PC-3 (cell line): ENCODE data around the gene OXCT1. TPM values are rescaled to one million over a fixed set of nuclear protein-coding genes. Genes with fewer than 3 reads are reported as not detected.
A peak's percentile ranks its signal among the peaks of the same experiment; 100 is the strongest.

Experiments
- ATAC-seq: fragments of 200-7000 bp; cut with Tn5 transposase; 2 replicates; pipeline ENCODE4 v1.9.1; 2020; ENCODE audit warnings: mild to moderate bottlenecking, moderate library complexity
- BruUV-seq: library from RNA; stranded (reverse); fragments of 400-500 nt; replicated peaks from 2 replicates; lab custom pipeline; 2021; lab: Mats Ljungman, UMichigan
- CTCF ChIA-PET: fragments of 300-600 bp; sonication (Branson Sonifier 250); formaldehyde crosslinking; loops from one replicate; lab custom pipeline; 2022; ENCODE audit warnings: antibody characterized with exemption; lab: Charles Lee
- POLR2A ChIA-PET: fragments of 300-600 bp; sonication (Branson Sonifier 250); formaldehyde crosslinking; loops from one replicate; lab custom pipeline; 2022; ENCODE audit warnings: antibody characterized with exemption; ENCODE audit not compliant: unreplicated experiment; lab: Charles Lee
- DNase-seq: peaks from one replicate; pipeline ENCODE4 v3.0.0-alpha.2; 2015
- H2AFZ ChIP-seq: fragments of 300-600 bp; sonication (generic); 2 replicates; pipeline ENCODE4 v1.6.0; 2016; ENCODE audit warnings: antibody characterized with exemption, low read length
- H3F3A ChIP-seq: fragments of 300-600 bp; sonication (generic); one replicate; pipeline ENCODE4 v1.6.0; 2017; ENCODE audit warnings: antibody characterized with exemption, low read length, control low read depth, mild to moderate bottlenecking; ENCODE audit not compliant: unreplicated experiment
- H3K27ac ChIP-seq: fragments of 300-600 bp; sonication (generic); 2 replicates; pipeline ENCODE4 v1.5.1; 2016; ENCODE audit warnings: mild to moderate bottlenecking, low read length
- H3K27me3 ChIP-seq: fragments of 300-600 bp; sonication (generic); 2 replicates; pipeline ENCODE4 v1.6.1; 2016; ENCODE audit warnings: low read length, mixed read lengths
- H3K36me3 ChIP-seq: fragments of 300-600 bp; sonication (generic); 2 replicates; pipeline ENCODE4 v1.6.1; 2016; ENCODE audit warnings: low read depth, mixed run types, low read length, mixed read lengths
- H3K4me1 ChIP-seq: fragments of 300-600 bp; sonication (generic); 2 replicates; pipeline ENCODE4 v1.5.1; 2016; ENCODE audit warnings: low read length; ENCODE audit not compliant: insufficient read depth
- H3K4me2 ChIP-seq: fragments of 300-600 bp; sonication (generic); 2 replicates; pipeline ENCODE4 v1.6.0; 2016; ENCODE audit warnings: low read length
- H3K4me3 ChIP-seq: fragments of 300-600 bp; sonication (generic); 2 replicates; pipeline ENCODE4 v1.5.1; 2016; ENCODE audit warnings: mild to moderate bottlenecking, low read length, mixed read lengths
- H3K79me2 ChIP-seq: fragments of 300-600 bp; sonication (generic); 2 replicates; pipeline ENCODE4 v1.6.1; 2017; ENCODE audit warnings: low read length, mixed read lengths
- H3K9ac ChIP-seq: fragments of 300-600 bp; sonication (generic); 2 replicates; pipeline ENCODE4 v1.6.0; 2016; ENCODE audit warnings: mild to moderate bottlenecking, low read length
- H3K9me2 ChIP-seq: fragments of 300-600 bp; sonication (generic); replicated peaks from 2 replicates; pipeline ENCODE4 v1.6.1; 2016; ENCODE audit warnings: mixed run types, low read length, mixed read lengths
- H3K9me3 ChIP-seq: fragments of 300-600 bp; sonication (generic); 2 replicates; pipeline ENCODE4 v1.6.1; 2016; ENCODE audit warnings: low read length, mixed read lengths
- H4K20me1 ChIP-seq: fragments of 300-600 bp; sonication (generic); 2 replicates; pipeline ENCODE4 v1.6.1; 2016; ENCODE audit warnings: low read length, mixed read lengths
- EZH2 ChIP-seq: fragments of 300-600 bp; sonication (generic); IDR thresholded peaks from one replicate; pipeline ENCODE4 v1.6.1; 2017; ENCODE audit warnings: antibody characterized with exemption, mild to moderate bottlenecking, low read length; ENCODE audit not compliant: unreplicated experiment
- EZH2phosphoT487 ChIP-seq: fragments of 300-600 bp; sonication (generic); IDR thresholded peaks from 2 replicates; pipeline ENCODE4 v1.6.1; 2018; ENCODE audit warnings: mild to moderate bottlenecking, antibody characterized with exemption, low read length, borderline replicate concordance
- intact Hi-C: fragments of 100-400 bp; cut with micrococcal nuclease; formaldehyde crosslinking; loops from 2 replicates; pipeline ENCODE4 v1.9.0; 2023
- total RNA-seq: library from RNA; depleted of rRNA; stranded (reverse); fragments of >200 nt; gene quantifications from 2 replicates; pipeline ENCODE4 v1.2.3, GENCODE V29; 2014
- TF ChIP-seq, protein P1 (sequence below): fragments of 300-600 bp; sonication (generic); conservative IDR thresholded peaks from 2 replicates; pipeline ENCODE4 v1.5.1; 2017; ENCODE audit warnings: antibody characterized with exemption, low read depth, mild to moderate bottlenecking, low read length

The OXCT1 gene
- total RNA-seq, 1 experiment from 2014 or later: 25.5 TPM

GRCh38 chr5:41883243-41883642 lies 13.0 kb upstream of the OXCT1 start:
- ChIA-PET CTCF (no interaction called here), POLR2A (interaction anchor here (0.6 kb wide), 1 partner anchor 26 kb away, joined by 3 read pairs; no protein-coding TSS in a partner anchor)
- no peak overlapping the region for H2AFZ ChIP-seq
- TF ChIP-seq EZH2 (no peak), EZH2phosphoT487 (no peak)
- TF ChIP-seq, protein P1, sequence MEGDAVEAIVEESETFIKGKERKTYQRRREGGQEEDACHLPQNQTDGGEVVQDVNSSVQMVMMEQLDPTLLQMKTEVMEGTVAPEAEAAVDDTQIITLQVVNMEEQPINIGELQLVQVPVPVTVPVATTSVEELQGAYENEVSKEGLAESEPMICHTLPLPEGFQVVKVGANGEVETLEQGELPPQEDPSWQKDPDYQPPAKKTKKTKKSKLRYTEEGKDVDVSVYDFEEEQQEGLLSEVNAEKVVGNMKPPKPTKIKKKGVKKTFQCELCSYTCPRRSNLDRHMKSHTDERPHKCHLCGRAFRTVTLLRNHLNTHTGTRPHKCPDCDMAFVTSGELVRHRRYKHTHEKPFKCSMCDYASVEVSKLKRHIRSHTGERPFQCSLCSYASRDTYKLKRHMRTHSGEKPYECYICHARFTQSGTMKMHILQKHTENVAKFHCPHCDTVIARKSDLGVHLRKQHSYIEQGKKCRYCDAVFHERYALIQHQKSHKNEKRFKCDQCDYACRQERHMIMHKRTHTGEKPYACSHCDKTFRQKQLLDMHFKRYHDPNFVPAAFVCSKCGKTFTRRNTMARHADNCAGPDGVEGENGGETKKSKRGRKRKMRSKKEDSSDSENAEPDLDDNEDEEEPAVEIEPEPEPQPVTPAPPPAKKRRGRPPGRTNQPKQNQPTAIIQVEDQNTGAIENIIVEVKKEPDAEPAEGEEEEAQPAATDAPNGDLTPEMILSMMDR: no peak
- H3K4me3 ChIP-seq: no peak overlapping the region
- 0 out of 2 replicates have a peak, but pooled peaks cover 5% of the 10 kb centered on the region for H3K36me3 ChIP-seq
- peak; percentile 9 for ATAC-seq
- H3K9me3 ChIP-seq: peaks cover 16% of the 10 kb centered on the region
- peak overlapping the region; percentile 55 for H3K4me2 ChIP-seq
- peaks cover 11% of the 10 kb centered on the region for H3F3A ChIP-seq
- H3K9me2 ChIP-seq: no peaks in the 10 kb centered on the region
- DNase-seq: no peak
- H3K4me1 ChIP-seq: peaks cover 28% of the 10 kb centered on the region
- intact Hi-C loops: no loop called here
- H3K27ac ChIP-seq: peak overlapping the region; percentile 63
- no peak overlapping the region for H3K9ac ChIP-seq
- no peaks in the 10 kb centered on the region for H3K79me2 ChIP-seq
- H3K27me3 ChIP-seq: no peaks in the 10 kb centered on the region
- BruUV-seq: no TSS peak
- H4K20me1 ChIP-seq: no peaks in the 10 kb centered on the region

DNA sequence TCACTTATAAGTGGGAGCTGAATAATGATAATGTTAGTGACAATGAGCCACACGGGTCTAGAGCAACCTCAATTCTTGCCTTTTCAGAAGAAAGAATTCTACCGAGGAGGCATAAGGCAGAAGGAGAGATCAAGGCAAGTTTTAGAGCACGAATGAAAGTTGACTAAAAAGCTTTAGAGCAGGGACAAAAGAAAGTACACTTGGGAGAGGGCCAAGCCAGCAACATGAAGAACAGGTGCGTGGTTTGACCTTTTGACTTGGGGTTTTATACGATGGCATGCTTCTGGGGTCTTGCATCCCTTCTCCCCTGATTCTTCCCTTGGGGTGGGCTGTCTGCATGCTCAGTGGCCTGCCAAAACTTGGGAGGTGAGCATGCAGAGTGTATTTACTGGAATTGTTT lies 12.5 kb upstream of the OXCT1 start:
- Histone ChIP-seq H3F3A (peaks cover 11% of the 10 kb centered on the region), H3K9ac (no peak overlapping the region), H4K20me1 (no peaks in the 10 kb centered on the region), H3K27ac (no peak overlapping the region), H3K4me3 (no peak overlapping the region), H3K4me2 (peak overlapping the region; percentile 55; the same call in 1 of the 2 replicates), H3K79me2 (no peaks in the 10 kb centered on the region), H3K27me3 (no peaks in the 10 kb centered on the region), H3K9me2 (no peaks in the 10 kb centered on the region), H3K4me1 (peaks cover 28% of the 10 kb centered on the region), H2AFZ (no peak overlapping the region), H3K36me3 (0 out of 2 replicates have a peak, but pooled peaks cover 5% of the 10 kb centered on the region), H3K9me3 (peaks cover 15% of the 10 kb centered on the region)
- POLR2A ChIA-PET: no interaction called here
- TF ChIP-seq EZH2 (no peak), EZH2phosphoT487 (no peak)
- TF ChIP-seq, protein P1: no peak
- BruUV-seq: no TSS peak
- no peak for DNase-seq
- CTCF ChIA-PET: no interaction called here
- no peak for ATAC-seq
- intact Hi-C loops: no loop called here

DNA sequence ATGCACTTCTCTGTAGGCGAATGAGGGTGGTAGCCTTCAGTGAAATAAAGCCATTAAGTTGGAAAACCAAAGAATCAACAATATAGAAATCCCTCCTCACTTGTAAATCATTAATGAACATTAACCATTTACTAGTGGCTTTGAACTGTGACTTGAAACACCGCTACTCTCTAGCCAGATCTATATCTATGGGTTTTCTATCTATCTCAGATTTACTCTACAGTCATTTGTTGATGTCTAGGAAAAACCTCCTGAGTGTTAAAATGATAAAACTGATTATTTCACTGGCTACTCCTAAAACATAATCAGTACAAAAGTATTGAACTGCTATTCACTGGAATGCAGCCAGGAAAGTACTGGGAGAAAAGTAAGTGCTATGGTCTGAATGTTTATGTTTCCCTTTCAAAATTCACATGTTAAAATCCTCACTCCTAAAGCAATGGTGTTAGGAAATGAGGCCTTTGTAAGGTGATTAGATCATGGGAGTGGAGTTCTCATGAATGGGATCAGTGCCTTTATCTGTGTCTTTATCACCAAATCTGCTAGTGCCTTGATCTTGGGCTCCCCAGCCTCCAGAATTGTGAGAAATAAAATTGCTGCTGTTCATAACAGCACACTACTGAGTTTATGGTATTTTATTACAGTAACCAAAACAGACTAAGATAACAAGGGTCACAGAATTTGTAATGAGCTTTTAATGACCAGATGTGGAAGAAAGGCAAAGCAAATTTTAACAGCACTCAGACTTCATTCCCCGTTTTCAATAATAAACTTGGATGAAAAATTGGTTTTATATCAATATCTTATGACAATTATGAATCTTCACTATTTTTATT lies 8.6 kb upstream of the OXCT1 start:
- ChIA-PET POLR2A (no interaction called here), CTCF (no interaction called here)
- Histone ChIP-seq H3K4me3 (no peak overlapping the region), H3K36me3 (no peaks in the 10 kb centered on the region), H3K27me3 (no peaks in the 10 kb centered on the region), H2AFZ (no peak overlapping the region), H3K4me2 (no peak overlapping the region), H3K79me2 (no peaks in the 10 kb centered on the region), H3F3A (peaks cover 6% of the 10 kb centered on the region), H3K9ac (no peak overlapping the region), H4K20me1 (no peaks in the 10 kb centered on the region), H3K9me3 (no peaks in the 10 kb centered on the region), H3K4me1 (peaks cover 25% of the 10 kb centered on the region), H3K27ac (no peak overlapping the region), H3K9me2 (no peaks in the 10 kb centered on the region)
- no TSS peak for BruUV-seq
- TF ChIP-seq EZH2phosphoT487 (no peak), EZH2 (no peak)
- TF ChIP-seq, protein P1: no peak
- intact Hi-C loops: no loop called here
- ATAC-seq (no peak), DNase-seq (no peak)
